GM19043 (cell line): ENCODE results near the gene ATP8B2.
"Not testable (repeated sequence)": the region's sequence is repeated elsewhere in the genome, so short reads cannot be mapped to it uniquely, and the experiment has no call there.

ENCODE experiments used
- ATAC-seq: cut with Tn5 transposase; IDR thresholded peaks from one replicate; pipeline ENCODE4 v1.9.1; 2021; ENCODE audit warnings: low read depth; ENCODE audit not compliant: unreplicated experiment

ATP8B2 gene

DNA sequence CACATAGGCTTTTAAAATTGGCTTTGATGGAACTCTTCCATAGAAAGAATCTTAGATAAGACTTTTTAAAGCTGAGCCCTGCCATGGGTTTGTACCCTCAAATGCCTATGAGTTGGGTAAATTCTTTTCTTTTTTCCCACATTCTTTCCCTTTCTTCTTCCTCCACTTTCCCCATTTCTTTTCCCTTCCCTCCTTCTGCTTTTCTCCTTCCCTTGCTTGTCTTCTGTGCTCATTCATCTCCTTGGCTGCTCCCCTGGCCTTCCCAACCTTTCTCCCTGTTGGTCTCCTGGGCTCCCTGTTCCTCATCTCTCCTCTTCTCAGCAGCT, 3.8 kb upstream of the ATP8B2 start:
- ATAC-seq, result not testable (repeated sequence)

DNA sequence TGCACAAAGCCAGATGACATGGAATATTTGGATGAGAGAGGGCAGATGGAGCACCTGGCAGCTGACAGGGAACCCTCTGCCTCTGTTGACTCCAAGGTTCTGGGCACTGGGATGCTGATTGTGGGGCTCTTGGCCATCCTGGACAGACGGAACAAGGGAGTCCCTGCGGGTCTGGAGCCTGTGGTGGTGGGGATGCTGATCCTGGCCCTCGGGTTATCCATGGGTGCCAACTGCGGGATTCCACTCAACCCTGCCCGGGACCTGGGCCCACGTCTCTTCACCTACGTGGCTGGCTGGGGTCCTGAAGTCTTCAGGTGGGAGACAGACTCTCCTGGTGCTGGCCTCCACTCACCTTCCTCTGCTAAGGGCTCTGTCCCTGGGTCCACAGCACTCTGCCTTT, 1.8 kb upstream of the ATP8B2 start:
- no peak for ATAC-seq

DNA sequence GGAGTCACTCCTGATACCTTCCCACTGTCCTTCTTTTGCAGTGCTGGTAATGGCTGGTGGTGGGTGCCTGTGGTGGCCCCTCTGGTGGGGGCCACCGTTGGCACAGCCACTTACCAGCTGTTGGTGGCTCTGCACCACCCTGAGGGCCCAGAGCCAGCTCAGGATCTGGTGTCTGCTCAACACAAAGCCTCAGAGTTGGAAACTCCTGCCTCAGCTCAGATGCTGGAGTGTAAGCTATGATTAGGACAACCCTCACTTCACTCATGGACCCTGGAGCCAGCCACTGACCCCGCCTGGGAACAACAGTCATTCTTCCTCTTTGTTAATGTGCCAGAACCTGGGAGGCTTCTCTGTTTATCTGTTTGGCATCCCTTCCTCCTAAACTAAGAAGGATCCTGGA, 1.1 kb upstream of the ATP8B2 start:
- ATAC-seq, result no peak

DNA sequence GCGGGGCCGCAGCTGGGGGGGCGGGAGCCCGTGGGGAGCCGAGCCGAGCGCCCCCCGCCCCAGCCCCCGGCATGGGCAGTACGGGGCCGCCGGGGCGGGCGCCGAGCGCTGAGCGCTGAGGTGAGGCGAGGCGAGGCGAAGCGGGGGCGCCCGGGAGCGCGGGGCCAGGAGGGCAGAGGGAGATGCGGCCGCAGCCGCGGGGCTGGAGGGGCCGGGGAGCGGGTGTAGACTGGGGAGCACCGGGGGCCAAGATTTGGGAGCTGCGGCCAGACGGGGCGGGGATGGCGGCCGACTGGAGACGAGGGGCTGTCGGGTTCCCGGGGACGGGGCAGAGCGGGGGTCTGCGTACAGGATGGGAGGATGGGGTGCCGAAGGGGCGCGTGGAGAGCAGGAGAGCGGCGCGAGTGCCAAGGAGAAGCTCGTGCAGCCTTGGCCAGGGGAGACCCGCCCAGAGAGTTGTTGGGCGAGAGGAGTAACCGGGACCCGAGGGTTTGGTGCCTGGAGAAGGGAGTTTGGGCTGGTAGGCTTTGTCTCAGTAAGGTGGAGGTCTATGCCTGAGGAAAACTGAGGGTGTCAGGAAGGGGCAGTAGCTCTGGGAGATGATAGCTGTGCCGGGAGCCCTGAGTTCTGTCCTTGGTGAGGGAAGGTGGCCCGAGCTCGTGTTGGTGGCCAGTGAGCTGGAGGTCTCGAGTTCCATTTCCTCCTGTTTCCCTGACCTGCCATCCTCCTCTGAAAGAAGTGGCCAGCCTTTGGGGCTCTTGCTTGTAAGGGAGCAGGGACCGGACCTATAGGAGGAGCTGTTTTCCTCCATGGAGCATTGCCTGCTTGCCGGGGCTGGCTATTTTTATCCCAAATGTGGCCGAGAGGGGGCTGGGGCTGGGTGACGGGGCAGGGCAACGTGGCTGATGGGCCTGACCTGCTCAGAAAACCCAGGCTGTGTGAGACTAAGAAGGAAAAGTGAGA, 539 bp downstream of the ATP8B2 start:
- ATAC-seq, result no peak

DNA sequence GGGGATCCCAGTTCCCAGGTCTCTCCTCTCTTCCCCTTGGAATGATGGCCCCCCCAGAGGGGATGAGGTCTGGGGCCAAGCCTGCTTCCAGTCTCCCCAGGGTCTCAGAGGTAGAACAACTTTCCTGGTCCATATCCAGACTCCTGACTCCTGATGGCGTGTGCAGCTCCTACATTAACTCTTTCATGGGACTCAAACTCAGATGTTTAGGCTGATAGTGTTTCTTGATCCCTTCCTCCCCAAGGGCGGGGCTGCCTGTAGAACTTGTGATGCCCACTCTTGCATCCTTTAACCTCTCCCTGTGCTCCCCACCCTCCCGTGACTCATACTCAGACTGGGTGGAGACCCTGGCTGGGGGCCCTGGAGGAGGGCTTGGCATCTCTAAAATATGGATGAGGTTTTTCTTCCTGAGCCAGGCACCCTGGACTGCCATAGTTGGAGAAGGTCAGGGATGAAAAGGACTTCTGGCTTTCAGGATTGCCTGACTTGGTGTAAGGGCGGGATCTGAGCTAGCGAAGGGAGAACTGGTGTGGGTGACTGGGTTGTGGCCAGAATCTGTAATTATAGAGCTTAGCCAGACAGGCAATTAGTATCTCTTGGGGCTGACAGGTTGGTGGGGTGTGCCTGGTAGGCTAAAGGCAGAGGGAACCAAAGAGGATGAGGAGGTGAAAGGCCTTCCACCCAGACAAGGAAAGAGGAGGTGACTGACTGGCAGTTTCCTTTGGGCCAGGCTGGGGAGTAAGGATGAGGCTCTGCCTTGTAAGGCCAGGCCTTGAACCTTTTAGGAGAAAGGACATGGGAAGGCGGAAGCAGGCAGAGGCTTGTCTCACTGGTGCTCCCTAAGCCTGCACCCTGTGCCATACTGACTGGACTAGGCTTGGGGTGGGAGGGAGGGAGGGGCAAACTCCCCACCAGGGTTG, 1.5 kb downstream of the ATP8B2 start:
- ATAC-seq, result no peak

DNA sequence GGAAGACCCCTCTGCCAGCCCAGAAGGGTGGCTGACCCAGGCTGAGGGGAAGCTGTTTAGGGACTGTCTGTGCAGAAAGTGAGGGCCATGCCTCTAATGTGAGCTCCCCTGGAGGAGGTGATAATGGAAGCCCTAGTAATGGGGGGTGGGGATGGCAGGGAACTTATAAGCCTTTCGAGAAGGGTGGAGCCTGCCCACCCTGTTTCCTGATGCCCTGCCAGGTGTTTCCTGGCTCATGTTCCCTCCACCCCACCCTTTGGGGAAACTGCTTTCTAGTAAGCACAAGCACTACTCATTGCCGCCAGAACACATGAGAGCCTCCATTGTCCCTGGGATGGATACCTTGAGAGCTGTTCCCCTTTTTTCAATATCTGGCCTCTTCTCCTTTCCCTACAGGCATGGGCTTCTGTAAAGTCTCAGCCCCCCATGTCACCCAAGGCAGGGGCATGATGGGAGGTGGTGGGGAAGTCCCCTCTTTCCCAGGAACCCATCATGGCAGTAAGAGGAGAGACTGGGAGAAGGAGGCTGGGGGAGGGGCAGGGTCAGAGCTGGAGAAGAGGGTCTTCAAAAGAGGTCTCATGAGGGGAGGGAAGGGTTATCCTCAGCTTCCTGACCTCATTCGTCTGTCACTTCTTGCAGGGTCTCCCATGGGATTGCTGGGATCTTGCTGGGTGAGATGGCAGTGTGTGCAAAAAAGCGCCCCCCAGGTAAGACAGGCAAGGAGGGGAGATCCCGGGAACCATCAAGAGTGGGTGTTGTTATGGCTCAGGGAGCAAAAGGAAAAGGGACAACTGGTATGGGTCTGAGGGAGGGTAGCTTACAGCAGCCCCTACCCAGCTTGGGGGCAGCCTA, 2.4 kb downstream of the ATP8B2 start:
- ATAC-seq, result no peak

DNA sequence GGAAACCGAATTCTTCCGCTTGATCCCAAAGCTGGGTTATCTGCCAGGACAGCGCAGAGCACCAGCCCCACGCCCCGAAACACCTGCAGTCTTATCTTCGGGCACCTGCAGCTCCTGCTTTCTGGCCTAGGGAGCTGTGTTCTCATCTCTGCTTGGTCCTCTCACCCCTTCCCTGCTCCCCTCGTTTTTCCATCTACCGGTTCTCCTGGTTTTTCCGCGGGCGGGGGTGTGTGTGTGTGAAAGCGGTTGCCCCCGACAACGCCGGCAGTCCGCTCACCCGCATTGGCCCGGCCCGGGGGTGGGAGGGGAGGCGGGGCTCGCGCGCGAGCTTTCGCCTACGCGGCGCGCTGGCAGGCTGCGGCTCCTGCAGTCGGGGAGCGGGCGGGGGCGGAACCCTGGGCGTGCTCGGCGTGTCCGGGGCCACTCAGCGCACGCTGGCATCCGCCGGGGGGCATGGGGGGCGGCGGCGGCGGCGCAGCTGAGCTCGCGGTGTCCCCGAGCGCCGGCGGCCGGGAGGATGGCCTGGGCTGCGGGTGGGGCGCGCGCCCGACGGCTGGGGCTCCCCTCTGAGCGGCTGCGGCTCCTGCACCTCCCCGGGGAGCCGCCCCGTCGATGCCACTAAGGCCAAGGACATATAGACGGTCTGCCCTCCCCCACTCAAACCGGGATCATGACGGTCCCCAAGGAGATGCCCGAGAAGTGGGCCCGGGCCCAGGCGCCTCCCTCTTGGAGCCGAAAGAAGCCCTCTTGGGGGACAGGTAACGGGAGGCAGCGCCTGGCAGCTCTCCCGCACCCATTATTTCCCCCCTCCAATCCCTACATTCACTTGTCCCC, 3.2 kb downstream of the ATP8B2 start:
- ATAC-seq, result no peak

DNA sequence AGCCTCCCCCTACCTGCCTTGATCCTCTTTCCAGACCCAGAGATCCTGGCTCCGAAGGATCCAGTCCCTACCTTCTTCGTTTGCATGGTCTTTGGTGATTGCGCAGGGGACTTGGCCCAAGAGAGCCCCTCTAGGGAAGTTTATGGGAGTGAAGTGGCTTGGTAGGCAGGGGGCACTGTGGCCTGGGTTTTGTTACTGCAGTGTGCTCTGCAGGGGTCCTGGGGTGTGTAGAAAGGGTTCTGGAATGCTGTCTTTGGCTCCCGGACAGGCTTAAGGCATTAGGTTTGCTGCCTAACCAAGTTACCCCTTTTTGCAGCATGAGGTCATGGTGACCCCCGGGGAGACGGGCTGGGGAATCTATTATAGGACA, 3.8 kb downstream of the ATP8B2 start:
- no peak for ATAC-seq

DNA sequence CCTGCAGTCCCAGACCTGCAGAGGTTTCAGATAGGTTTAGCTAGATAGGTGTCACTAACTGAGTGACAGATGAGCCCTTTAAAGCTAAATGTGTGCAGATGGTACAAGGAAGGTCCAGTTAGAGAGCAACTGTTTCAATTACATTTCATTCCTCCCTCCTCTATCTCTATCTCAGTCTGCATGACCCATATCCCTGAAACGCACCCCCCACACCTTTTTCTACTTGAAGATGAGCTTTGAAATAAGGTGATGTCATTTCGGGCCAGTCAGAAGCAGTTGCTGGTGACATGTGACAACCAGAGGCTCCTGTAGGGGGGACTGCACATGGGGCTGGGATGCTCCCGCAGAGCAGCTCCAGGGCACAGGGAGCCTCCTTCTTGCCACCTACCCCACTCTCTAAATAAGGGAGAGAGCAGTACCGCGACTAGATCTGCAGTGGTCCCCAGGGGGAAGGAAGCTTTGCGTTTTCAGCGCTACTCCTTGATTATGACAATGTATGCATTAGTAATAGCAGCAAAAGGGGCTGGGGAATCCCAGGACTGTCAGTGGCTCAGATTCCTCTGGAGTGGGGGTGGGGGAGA, 4.3 kb downstream of the ATP8B2 start:
- no peak for ATAC-seq

DNA sequence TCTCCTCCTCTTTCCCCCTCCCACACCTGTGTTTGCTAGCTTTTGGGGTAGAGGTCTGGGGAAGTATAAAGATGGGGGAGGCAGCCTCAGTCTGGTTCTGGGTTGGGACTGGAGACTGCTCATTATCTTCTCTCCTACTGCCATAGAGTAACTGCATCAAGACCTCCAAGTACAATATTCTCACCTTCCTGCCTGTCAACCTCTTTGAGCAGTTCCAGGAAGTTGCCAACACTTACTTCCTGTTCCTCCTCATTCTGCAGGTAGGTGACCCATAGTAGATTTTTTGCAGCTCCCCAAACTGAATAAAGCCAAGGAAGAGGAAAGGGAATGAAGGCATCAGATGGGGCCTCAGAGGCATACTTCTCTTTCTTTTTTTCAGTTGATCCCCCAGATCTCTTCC, 5.3 kb downstream of the ATP8B2 start:
- no peak for ATAC-seq

DNA sequence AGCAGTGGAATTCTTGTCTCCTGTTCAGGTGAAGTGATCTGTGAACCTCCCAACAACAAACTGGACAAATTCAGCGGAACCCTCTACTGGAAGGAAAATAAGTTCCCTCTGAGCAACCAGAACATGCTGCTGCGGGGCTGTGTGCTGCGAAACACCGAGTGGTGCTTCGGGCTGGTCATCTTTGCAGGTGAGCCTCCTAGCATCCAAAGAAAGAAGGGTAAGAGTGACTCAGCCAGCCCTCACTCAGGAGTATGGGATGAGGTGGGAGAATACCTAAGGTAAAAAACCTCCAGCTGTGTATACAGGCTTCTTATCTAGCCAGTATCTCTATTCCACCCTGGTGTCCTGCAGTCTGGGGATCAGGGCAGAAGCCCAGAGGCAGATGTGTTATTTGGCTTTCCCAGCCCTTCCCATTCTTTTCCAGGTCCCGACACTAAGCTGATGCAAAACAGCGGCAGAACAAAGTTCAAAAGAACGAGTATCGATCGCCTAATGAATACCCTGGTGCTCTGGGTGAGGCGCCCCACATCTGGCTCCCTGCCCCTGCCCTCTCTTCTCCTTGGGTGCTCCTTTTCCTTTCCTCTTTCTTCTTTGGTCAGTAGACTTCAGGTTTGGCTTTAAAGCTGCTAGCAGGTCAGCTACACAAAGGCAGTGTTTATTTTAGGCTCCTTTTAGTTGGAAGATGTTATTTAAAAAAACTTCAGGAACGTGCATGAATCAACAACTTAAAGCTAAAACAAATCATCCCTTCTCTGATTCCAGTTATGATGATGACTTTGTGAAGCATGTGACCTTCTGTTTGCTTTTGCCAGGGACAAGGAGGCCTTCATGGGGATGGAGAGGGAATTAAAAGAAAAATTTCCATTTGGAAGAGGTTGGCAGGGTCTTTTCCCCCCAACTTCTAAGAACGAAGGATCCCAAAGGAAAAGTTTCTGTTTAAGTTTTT, 9.0 kb downstream of the ATP8B2 start:
- ATAC-seq, result no peak

DNA sequence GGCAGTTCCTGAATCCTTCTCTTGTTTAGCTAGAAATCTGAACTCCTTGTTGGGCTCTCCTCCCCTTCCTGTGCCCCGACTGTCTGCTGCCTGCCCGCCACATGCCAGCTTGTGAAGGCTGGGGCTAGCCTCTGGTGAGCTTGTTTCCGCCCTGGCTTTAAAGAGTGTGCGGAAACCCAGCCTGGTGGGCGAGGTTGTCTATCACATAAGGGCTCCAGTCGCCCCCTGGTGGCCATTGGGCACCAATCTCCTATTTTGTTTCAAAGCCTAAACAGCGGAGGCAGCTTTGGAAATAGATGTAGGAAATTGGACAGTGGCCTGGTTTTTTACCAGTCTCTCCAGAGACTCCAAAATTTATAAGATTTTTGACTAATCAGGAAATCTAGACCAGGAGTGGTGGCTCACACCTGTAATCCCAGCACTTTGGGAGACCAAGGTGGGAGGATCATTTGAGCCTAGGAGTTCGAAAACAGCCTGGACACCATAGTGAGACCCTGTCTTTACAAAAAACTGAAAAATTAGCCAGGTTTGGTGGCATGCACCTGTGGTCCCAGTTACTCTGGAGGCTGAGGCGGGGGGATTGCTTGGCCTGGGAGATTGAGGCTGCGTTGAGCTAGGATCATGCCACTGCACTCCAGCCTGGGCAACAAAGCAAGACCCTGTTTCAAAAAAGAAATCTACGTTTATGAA, 9.8 kb downstream of the ATP8B2 start:
- ATAC-seq, result no peak

DNA sequence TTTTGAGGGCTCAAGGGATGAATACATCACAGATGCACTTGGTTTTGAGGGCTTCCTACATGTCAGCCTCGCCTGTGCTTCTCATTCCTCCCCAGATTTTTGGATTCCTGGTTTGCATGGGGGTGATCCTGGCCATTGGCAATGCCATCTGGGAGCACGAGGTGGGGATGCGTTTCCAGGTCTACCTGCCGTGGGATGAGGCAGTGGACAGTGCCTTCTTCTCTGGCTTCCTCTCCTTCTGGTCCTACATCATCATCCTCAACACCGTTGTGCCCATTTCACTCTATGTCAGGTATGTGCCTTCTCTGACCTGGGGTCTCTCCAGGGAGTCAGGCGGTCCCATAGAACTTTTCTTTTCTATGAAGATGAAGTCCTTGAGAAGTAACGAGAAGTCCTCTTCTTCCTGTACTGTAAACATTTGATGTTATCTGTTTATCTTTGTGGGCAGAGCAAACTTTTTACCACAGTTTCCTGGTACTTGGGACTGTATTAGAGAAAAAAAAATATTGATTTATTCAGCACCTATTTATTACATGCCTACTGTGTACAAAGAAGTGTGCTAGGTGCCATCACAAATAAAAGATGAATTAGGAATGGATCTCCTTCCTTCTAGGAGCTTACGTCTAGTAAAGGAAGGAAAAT, 12.0 kb downstream of the ATP8B2 start:
- no peak for ATAC-seq

DNA sequence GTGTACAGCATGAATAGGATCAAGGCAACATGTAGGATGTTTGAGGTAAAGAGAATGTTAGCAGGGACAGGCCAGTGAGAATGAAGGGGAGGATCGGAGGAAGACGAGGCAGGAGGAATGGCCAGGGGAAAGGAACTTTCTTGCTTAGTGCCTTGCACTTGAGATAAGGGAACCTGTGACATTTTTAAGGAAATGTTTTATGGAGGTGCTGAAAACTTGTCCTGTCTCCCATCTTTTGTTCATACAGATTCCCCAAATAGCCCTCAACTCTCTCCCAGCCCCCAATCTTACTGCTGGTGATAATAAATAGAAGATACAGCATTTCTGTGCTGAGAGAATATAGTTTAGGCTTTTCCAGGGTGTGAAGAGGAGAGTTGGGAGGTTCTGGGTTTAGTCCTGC, 13.6 kb downstream of the ATP8B2 start:
- ATAC-seq, result no peak

DNA sequence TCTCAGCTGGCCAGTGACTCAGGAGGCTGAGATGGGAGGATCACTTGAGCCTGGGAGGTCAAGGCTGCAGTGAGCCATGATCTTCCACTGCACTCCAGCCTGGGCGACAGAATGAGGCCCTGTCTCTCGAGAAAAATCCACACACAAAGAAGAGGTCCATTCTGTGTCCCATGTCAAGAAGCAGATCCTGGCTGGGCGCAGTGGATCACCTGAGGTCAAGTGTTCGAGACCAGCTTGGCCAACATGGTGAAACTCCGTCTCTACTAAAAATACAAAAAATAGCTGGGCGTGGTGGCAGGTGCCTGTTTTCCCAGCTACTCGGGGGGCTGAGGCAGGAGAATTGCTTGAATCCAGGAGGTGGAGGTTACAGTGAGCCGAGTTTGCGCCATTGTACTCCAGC, 16.0 kb downstream of the ATP8B2 start:
- not testable (repeated sequence) for ATAC-seq

DNA sequence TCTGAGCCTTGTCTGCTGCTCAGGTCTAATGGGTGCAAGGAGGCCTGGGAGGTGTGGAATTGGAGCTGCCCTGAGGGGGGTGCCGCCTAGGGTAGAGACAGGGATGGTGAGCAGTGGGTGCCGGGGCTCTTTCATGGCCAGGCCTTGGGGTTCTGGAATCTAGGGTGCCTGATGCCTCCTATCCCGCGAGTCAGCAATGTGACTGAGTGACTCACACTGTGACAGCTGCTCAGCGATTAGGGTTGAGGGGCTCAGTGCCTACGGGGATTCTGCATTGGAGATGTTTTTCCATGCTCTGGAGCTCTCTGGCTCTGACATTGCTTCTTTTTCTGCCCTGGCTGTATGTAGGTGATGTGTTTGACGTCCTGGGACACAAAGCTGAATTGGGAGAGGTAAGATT, 16.8 kb downstream of the ATP8B2 start:
- no peak for ATAC-seq

DNA sequence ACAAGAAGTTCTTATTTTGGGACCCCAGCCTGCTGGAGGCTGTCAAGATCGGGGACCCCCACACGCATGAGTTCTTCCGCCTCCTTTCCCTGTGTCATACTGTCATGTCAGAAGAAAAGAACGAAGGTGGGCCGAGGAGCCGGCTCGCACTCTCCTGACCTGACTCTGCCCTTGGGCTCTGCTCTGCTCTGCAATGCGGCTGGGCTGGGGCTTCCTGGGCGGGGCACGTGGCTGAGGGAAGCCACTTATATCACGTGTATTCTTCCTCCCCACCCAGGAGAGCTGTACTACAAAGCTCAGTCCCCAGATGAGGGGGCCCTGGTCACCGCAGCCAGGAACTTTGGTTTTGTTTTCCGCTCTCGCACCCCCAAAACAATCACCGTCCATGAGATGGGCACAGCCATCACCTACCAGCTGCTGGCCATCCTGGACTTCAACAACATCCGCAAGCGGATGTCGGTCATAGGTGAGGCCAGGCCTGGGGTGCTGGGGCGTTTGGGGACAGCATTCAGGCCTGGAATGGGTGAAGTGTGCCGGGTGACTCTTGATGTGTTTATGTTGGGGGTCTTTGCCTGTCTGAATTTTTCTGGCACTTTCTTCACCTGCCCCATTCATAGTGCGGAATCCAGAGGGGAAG, 17.6 kb downstream of the ATP8B2 start:
- ATAC-seq, result no peak
